ENCODE data around the gene PARP11.
A peak's percentile ranks its signal among the peaks of the same experiment; 100 is the strongest.

The PARP11 gene

DNA sequence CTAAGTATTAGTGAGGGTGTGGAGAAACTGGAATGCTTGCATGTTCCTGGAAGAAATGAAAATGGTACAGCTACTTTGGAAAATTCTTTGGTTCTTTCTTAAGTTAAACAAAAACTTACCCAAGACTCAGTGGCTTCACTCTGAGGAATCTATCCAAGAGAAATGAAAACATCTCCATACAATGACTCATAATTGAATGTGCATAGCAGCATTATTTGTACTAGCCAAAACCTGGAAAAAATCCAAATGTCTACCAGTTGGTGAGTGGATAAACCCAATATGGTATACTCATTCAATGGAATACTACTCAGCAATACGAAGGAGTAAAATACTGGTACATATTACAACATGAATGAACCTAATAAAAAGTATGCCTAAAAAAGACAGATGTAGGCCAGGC is 102.3 kb downstream of the PARP11 start:
- no peak for DNase-seq

DNA sequence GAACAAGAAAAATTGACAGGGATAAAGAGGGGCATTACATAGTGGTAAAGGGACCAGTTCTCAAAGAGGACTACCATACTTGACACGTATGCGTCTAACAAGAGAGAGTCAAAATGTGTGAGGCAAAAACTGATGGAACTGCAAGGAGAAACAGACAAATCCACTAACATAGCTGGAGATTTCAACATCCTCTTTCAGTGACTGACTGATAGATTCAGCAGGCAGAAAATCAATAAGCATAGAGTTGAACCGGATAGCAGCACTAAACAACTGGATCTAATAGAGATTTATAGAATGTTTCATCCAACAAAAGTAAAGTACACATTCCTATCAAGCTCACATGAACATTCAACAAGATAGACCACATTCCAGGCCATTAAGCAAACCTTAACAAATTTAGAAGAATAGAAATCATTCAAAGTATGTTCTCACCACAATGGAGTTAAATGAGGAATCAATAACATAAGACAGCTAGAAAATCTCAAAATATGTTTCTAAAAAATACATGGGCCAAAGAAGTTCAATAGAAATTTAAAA is 104.2 kb downstream of the PARP11 start:
- DNase-seq: no peak

- DNase-seq: peak in 3 of 4 experiments; percentile 6 to 57 (median 37)
These were observed 112.0 kb downstream of the PARP11 start for GRCh38 chr12:3761116-3761735.

DNA sequence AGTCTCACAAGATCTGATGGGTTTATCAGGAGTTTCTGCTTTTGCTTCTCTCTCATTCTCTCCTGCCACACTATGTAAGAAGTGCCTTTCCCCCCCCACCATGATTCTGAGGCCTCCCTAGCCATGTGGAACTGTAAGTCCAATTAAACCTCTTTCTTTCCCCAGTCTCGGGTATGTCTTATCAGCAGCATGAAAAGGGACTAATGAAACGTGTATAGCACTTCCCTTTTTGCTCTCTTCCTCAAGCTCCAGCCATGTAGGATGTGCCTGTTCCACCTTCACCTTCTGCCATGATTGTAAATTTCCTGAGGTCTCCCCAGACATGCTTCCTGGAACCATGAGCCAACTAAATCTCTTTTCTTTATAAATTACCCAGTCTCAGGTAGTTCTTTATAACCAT is 113.3 kb downstream of the PARP11 start:
- DNase-seq: no peak
